KMS-11 (cell line): ENCODE measurements around the gene COA3.

Experiments
- H2AFZ ChIP-seq: fragments of 200-600 bp; sonication (generic); 2 replicates; pipeline ENCODE4 v1.6.1; 2016; ENCODE audit warnings: antibody characterized with exemption, mixed run types, low read depth
- H3K27ac ChIP-seq: fragments of 200-600 bp; sonication (generic); 2 replicates; pipeline ENCODE4 v1.6.1; 2016; ENCODE audit warnings: mild to moderate bottlenecking, mixed run types
- H3K27me3 ChIP-seq: fragments of 200-600 bp; sonication (generic); 2 replicates; pipeline ENCODE4 v1.6.1; 2017; ENCODE audit warnings: mild to moderate bottlenecking, low read depth, mixed run types, moderate library complexity; ENCODE audit not compliant: insufficient read depth
- H3K36me3 ChIP-seq: fragments of 200-600 bp; sonication (generic); 2 replicates; pipeline ENCODE4 v1.6.1; 2017; ENCODE audit warnings: mild to moderate bottlenecking, mixed run types; ENCODE audit not compliant: insufficient read depth
- H3K4me1 ChIP-seq: fragments of 200-600 bp; sonication (generic); 2 replicates; pipeline ENCODE4 v1.6.1; 2016; ENCODE audit warnings: mild to moderate bottlenecking, low read depth, mixed run types; ENCODE audit not compliant: poor library complexity, severe bottlenecking
- H3K4me2 ChIP-seq: fragments of 200-600 bp; sonication (generic); 2 replicates; pipeline ENCODE4 v1.7.0; 2016; ENCODE audit warnings: mild to moderate bottlenecking, mixed run types
- H3K4me3 ChIP-seq: fragments of 200-600 bp; sonication (generic); IDR thresholded peaks from 2 replicates; pipeline ENCODE4 v1.6.1; 2017; ENCODE audit warnings: low read depth, low read length, mixed read lengths; ENCODE audit not compliant: insufficient read depth
- H3K79me2 ChIP-seq: fragments of 200-600 bp; sonication (generic); 2 replicates; pipeline ENCODE4 v1.6.1; 2016; ENCODE audit warnings: low read depth, mixed run types; ENCODE audit not compliant: insufficient read depth
- H3K9ac ChIP-seq: fragments of 200-600 bp; sonication (generic); 2 replicates; pipeline ENCODE4 v1.6.1; 2016; ENCODE audit warnings: mild to moderate bottlenecking, mixed run types
- H4K20me1 ChIP-seq: fragments of 200-600 bp; sonication (generic); 2 replicates; pipeline ENCODE4 v1.6.1; 2016; ENCODE audit warnings: mild to moderate bottlenecking, mixed run types; ENCODE audit not compliant: insufficient read depth
- CTCF ChIP-seq: fragments of 200-600 bp; sonication (generic); conservative IDR thresholded peaks from 2 replicates; pipeline ENCODE4 v1.6.1; 2017; ENCODE audit warnings: low read depth, mild to moderate bottlenecking, antibody characterized with exemption, low read length, moderate library complexity, mixed read lengths

COA3 gene

GRCh38 chr17:42819939-42820535, 21.5 kb upstream of the COA3 start:
- Histone ChIP-seq H3K4me1 (peaks cover 37% of the 10 kb centered on the region), H3K36me3 (peaks cover 8% of the 10 kb centered on the region; the same call in 1 of the 2 replicates), H3K79me2 (peaks cover 26% of the 10 kb centered on the region), H3K9ac (no peak overlapping the region), H3K27me3 (no peaks in the 10 kb centered on the region), H3K4me3 (no peak overlapping the region), H3K4me2 (no peak overlapping the region), H3K27ac (no peak overlapping the region), H2AFZ (no peak overlapping the region), H4K20me1 (no peaks in the 10 kb centered on the region)
- peak; percentile 97 for TF ChIP-seq CTCF

DNA sequence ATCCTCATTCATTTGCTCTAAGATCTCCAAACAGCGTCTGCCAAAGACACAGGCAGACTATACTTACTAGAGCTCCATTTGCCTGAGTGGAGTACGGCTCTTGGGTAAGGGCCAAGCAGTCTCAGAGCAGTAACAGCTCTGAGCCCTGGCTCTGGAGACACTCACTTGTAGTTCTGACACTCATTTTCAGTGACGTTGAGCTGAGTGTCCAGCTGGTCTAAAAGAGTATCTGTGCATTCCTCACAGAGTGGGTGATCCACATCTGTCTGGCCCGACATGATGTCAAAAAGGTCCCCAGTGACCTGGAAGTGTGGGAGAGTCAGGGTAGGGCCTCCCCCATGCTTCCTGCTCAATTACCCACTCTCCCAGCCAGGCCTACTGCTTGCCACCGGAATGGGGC, 19.9 kb upstream of the COA3 start:
- H3K4me1 ChIP-seq = peaks cover 30% of the 10 kb centered on the region
- no peak overlapping the region for H3K9ac ChIP-seq
- no peaks in the 10 kb centered on the region for H4K20me1 ChIP-seq
- no peak overlapping the region for H3K4me3 ChIP-seq
- no peak overlapping the region for H2AFZ ChIP-seq
- H3K27ac ChIP-seq = no peak overlapping the region
- no peak for TF ChIP-seq CTCF
- H3K27me3 ChIP-seq = no peaks in the 10 kb centered on the region
- peaks cover 21% of the 10 kb centered on the region for H3K79me2 ChIP-seq
- peaks cover 8% of the 10 kb centered on the region; the same call in 1 of the 2 replicates for H3K36me3 ChIP-seq
- H3K4me2 ChIP-seq = no peak overlapping the region

DNA sequence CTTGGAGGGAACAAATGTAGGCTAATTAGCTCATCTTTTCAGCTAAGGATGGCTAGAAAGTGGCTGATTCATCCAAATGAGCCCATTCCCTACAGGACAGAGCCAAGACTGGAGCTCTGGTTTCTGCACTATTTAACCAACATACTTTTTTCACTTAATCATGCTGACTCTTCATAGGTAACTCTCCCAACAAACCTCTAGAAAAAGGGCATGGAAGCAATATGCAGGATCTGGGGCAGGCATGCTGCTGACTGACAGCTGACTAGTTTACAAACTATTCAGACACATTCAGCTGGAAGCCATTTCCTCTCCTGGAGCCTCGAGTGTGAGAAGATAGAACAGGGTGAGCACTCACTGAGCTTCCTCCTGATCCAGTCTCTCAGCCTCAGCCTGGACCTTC, 19.4 kb upstream of the COA3 start:
- Histone ChIP-seq H3K27ac (no peak overlapping the region), H4K20me1 (no peaks in the 10 kb centered on the region), H3K79me2 (peaks cover 15% of the 10 kb centered on the region), H2AFZ (no peak overlapping the region), H3K4me1 (peaks cover 25% of the 10 kb centered on the region), H3K4me2 (no peak overlapping the region), H3K9ac (no peak overlapping the region), H3K4me3 (no peak overlapping the region), H3K27me3 (no peaks in the 10 kb centered on the region), H3K36me3 (peaks cover 8% of the 10 kb centered on the region; the same call in 1 of the 2 replicates)
- no peak for TF ChIP-seq CTCF

DNA sequence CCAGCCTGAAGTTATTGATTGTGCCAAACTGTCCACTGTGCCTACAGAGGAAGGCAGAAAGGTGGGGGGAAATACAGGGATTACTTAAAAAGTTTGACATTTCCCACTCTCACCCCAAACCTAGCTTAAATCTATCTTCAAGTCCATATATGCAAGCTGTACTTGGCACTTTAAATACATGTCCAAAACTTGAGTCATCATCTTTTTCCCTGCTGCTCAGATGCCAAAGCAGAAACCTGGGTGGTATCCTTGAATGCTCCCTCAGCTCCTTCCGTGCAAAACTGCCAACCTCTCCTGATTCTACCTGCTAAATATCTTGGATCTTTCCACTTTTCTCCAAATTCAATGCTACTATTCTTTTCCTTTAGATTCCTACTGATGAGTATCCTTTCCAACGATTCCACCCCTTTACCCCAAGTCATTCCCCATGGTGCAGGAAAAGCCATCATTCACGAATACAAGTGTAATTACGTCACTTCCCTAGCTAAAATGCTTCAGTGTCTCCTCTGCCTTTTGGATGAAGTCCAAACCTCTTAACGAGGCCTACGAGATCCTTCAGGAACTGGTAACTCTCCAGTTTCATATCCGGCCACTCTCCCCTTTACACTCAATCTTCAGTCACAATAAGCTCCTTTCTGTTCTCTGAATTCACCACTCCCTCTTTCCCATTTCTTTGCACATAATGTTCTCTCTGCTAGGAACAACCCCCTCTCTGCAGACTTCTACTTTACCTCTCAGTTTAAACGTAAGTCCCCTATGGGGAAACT, 16.3 kb upstream of the COA3 start:
- Histone ChIP-seq H3K9ac (no peak overlapping the region), H3K4me1 (no peaks in the 10 kb centered on the region), H3K4me2 (no peak overlapping the region), H3K27ac (no peak overlapping the region), H3K27me3 (no peaks in the 10 kb centered on the region), H2AFZ (no peak overlapping the region), H3K36me3 (peaks cover 8% of the 10 kb centered on the region; the same call in 1 of the 2 replicates), H3K4me3 (no peak overlapping the region), H4K20me1 (no peaks in the 10 kb centered on the region), H3K79me2 (no peaks in the 10 kb centered on the region)
- no peak for TF ChIP-seq CTCF
